ENCODE data around the gene EPHA5. TPM values are rescaled to one million over a fixed set of nuclear protein-coding genes. Genes with fewer than 3 reads are reported as not detected.
"Not testable (repeated sequence)": the region's sequence is repeated elsewhere in the genome, so short reads cannot be mapped to it uniquely, and the experiment has no call there.

The EPHA5 gene
- polyA plus RNA-seq, 1 donor, result 0.43 TPM

- no peak for DNase-seq (ENCODE audit: low read depth)
Observed at GRCh38 chr4:65370709-65371108, 299.6 kb downstream of the EPHA5 start.

GRCh38 chr4:65367306-65367705 lies 303.0 kb downstream of the EPHA5 start:
- DNase-seq (ENCODE audit: low read depth), result no peak

DNA sequence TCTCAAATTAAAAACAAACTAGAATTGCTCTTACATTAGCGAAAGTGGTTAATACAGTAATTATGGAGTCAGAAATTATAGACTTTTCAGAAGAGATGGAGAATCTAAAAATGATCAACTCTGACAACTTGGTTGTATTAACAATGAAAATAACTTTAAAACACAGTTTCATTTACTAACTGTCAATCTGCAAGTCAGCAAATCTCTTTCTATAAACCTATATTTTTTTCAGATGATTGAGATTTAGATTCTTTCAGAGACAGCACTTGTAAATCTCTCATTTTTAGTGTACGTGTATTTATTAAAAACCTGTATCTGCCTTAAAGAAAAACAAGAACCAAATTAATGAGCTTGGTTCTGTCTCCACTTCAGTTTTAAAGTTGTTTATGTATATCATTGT lies 311.4 kb downstream of the EPHA5 start:
- DNase-seq (ENCODE audit: low read depth), result no peak

DNA sequence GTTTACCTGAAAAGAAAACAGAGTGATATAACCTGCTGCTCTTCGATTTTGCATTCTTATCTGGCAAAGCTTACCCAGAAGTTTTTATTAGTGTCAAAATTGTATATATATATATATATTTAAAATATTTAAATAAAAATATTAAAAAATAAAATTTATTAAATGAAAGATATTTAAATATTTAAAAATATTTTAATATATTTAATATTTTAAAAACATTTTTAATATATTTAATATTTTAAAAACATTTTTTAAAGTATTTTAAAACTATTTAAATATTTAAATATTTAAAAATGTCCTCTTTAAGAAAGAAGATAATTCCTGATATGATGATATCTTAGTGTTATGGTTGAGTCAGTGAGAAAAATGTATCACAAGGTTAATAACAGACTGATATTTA lies 317.2 kb downstream of the EPHA5 start:
- DNase-seq (ENCODE audit: low read depth), result no peak

DNA sequence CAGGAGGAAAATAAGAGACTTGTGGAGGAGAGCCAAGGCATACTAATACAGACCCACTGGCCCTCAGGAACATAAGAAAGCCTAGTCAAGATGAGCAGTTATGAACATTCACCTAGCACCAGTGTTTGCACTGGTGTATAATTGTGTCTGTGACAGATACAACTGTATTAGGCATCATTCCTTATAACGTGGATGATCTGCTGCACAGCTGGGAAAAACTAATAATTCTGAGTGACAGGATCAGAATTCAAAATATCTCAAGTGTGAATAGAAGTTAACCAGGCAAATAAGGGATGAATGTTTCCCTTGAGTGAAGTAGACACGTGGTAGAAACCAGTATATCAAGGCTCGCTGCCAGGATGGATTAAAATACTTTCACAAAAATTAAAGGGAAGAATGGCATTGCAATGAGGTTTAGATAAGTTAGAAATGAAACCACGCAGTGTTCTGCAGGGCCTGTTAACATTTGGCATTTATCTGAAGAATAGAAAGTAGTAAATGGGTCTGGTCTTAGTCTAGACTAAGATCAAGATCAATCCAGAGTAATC lies 325.9 kb downstream of the EPHA5 start:
- no peak for DNase-seq (ENCODE audit: low read depth)

GRCh38 chr4:65343342-65343741 lies 326.9 kb downstream of the EPHA5 start:
- DNase-seq (ENCODE audit: low read depth), result no peak

DNA sequence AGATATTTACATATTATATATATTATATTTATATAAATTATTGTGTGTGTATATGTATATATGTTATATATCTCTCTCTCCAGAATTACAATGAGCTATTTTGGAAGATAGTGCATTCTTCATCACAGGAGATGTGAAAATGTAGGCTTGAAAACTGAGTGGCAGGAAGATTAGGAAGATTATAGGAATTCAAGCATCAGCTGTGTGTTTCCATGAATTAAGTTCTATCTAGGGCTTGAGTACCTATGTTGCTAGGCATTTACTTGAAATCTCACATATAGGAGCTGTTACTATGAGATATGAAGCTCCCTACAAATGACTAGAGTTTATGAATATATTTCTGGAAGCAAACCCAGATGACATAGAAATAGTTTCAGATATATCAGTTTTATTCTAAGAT lies 328.7 kb downstream of the EPHA5 start:
- no peak for DNase-seq (ENCODE audit: low read depth)

DNA sequence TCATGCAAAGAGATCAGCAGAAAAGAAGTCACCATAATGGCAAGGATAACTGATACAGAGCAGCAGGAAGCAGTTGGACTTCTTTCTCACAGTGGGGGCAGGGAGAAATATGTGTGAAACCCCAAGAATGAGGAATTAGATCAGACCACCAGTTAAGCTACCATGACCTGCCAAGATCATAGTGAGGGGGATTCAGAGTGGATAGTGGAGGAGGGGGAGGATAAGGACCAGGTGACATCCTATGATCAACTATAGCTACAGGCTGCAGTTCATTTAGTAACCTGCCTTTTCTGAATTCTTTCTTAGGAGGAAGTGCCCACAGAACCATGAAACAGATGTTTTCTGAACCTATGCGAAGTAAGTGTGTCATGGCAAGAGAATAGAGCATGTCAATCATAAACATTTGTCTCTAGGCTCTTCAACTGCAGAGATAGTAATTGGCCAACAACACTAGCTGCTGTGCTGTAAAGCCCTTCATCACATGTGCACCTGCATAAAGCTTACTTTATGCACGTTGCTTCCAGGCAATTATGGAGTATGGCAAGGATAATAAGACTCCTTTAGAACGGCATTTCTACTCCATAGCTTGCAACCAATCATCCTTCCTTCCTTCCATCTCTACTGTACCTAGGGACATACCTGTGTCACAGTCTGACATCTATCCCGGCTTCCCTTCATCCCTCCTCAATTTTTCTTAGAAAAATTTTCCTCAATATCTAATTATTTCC lies 329.7 kb downstream of the EPHA5 start:
- no peak for DNase-seq (ENCODE audit: low read depth)

DNA sequence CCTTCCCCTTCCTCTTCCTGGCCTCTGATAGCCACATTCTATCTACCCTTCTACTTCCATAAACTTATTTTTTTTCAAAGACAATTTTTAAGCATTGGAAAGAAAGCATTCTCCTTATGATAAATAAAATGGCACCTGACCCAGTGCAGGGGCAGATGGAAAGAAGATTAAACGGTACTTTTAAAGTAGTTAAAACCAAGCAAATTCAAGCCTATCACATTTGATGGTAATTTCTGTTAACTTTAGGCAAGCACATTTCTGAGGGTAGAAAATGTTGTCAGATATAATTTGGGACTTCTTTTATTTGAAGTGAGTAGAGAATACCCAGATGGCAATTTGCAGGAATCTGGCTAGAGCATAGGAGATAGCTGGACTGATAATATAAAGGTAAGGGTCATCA lies 332.9 kb downstream of the EPHA5 start:
- DNase-seq (ENCODE audit: low read depth), result no peak

DNA sequence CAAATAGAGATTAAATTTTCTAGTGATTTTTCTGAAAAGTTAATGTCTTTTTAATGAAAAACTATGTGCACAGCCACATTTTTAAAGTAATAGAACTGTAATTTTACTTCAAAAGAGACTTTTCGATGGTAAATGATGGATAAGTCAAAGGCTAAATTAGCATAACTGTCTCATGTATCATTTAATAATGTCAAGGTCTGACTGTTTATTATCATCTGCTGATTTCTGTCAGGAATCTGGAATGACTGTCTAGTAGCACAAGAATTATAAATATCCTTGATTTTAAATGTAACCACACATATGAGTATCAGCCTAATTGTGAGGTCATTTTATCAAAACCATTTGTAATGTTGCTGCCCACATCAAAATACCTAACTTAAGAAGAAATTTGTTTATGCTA lies 333.8 kb downstream of the EPHA5 start:
- DNase-seq (ENCODE audit: low read depth), result no peak

GRCh38 chr4:65316534-65316933 lies 353.8 kb downstream of the EPHA5 start:
- no peak for DNase-seq (ENCODE audit: low read depth)

DNA sequence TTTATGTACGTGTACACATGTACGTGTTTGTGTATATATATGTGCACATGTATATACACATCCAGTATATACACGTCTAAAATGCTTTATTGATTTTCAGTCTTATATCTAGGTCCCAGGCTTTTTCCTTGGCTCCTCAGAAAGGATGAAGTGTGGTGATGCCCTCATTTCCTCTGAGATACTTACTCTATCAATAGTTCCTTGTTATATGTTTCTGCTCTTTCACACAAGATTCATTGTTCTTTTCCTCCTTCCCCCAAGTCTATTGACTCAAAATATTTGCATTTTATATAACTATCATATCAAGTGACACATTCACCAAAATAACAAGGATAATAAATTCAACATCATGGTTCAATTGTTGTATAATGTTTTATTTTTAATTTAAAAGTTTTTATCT lies 359.2 kb downstream of the EPHA5 start:
- DNase-seq (ENCODE audit: low read depth), result no peak

- no peak for DNase-seq (ENCODE audit: low read depth)
Observed at GRCh38 chr4:65310586-65310985, 359.7 kb downstream of the EPHA5 start.

DNA sequence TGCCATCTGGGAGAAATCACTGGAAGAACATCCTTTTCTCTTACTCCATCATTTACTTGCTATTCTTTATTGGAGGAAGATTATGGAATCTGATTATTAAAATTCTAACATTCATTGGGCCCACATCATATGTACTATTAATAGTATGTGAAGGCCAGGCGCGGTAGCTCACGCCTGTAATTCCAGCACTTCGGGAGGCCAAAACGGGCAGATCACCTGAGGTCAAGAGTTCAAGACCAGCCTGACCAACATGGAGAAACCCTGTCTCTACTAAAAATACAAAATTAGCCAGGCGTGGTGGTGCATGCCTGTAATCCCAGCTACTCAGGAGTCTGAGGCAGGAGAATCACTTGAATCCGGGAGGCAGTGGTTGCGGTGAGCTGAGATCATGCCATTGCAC lies 361.7 kb downstream of the EPHA5 start:
- not testable (repeated sequence) for DNase-seq (ENCODE audit: low read depth)

- DNase-seq (ENCODE audit: low read depth), result no peak
Observed at GRCh38 chr4:65302145-65302544, 368.1 kb downstream of the EPHA5 start.

DNA sequence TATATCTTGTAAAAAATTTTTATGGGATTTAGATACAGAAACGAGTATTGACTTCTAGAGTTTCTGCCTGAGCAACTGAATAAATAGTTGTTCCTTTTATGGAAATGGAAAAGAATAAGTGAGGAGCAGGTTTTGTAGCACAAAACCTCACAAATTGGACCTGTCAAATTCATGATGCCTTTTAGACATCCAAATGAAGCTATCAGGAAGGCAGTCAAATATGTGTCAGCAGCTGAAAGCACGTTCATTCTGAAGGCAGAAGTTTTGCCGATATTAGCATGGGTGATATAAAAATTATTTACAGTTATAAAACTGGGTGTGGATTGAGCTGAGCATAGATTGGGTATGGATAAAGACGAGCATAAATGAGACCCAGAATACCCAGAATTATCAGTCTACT lies 374.0 kb downstream of the EPHA5 start:
- DNase-seq (ENCODE audit: low read depth), result no peak

DNA sequence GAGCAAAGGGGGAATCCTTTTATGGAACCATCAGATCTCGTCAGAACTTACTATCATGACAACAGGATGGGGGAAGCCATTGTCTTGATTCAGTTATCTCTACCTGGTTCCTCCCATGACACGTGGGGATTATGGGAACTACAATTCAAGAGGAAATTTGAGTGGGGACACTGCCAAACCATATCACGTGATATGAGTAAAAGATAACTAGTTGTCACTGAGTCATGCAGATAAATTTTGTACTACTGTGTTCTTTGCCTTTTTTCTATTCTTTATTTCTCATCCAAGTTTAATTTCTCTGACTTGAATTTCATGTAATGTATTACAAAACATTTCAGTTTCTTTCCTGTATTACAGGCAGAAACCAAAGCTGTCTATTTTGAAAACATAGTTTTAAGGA lies 383.2 kb downstream of the EPHA5 start:
- DNase-seq (ENCODE audit: low read depth), result no peak

All from forelimb muscle (tissue), 1 donor.